ENCODE measurements around the gene WRNIP1. TPM values are rescaled to one million over a fixed set of nuclear protein-coding genes. Genes with fewer than 3 reads are reported as not detected.

Gene WRNIP1
- total RNA-seq = 10 to 100 TPM; 72.3 to 94.7 (median 87.0) TPM

DNA sequence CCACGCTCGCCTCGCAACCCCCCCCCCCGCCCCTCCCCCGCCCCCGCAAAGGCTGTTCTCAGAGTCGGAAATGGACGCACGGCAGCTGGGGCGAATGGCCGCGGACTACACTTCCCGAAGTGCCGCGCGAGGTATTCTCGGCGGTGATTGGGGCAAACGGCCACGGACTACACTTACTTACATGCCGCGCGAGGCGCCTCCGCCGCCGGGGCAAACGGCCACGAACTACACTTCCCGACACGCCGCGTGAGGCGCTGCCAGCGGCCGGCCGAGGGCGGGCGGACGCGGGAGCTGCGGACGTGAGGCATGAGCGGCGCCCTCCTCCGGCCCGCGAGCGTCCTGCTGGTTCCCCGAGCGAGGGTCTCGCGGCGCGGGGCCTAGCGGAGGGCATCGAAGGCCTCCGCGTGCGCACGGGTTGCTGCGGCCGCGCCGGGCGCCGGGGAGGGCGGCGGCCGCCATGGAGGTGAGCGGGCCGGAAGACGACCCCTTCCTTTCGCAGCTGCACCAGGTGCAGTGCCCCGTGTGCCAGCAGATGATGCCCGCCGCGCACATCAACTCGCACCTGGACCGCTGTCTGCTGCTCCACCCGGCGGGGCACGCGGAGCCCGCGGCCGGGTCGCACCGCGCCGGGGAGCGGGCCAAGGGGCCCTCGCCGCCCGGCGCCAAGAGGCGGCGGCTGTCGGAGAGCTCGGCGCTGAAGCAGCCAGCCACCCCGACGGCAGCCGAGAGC lies at the start of gene WRNIP1:
TSS of gene WRNIP1 (plus strand) at position 228 of the 730 bp plus-strand sequence. CDS start at position 458, 230 bp downstream.
- intact Hi-C loops (cut with DNase I; ENCODE audit: low total_unique reads) = no loop called here
- TF ChIP-seq POLR2A (IDR thresholded peaks at IDR 0.05) = no peak
- TF ChIP-seq, protein P1, sequence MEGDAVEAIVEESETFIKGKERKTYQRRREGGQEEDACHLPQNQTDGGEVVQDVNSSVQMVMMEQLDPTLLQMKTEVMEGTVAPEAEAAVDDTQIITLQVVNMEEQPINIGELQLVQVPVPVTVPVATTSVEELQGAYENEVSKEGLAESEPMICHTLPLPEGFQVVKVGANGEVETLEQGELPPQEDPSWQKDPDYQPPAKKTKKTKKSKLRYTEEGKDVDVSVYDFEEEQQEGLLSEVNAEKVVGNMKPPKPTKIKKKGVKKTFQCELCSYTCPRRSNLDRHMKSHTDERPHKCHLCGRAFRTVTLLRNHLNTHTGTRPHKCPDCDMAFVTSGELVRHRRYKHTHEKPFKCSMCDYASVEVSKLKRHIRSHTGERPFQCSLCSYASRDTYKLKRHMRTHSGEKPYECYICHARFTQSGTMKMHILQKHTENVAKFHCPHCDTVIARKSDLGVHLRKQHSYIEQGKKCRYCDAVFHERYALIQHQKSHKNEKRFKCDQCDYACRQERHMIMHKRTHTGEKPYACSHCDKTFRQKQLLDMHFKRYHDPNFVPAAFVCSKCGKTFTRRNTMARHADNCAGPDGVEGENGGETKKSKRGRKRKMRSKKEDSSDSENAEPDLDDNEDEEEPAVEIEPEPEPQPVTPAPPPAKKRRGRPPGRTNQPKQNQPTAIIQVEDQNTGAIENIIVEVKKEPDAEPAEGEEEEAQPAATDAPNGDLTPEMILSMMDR (IDR thresholded peaks at IDR 0.05) = no peak
- DNase-seq (ENCODE audit: low spot score in 2 of 2) = peak; percentile 99 to 100
- peak within 1 kb of the TSS; percentile 83 for H3K4me3 ChIP-seq (ENCODE audit: low read depth, poor library complexity, severe bottlenecking)
- 0 to 1% methylated on average over 18 to 47 of the region's 104 CpGs for WGBS, 2 donors

DNA sequence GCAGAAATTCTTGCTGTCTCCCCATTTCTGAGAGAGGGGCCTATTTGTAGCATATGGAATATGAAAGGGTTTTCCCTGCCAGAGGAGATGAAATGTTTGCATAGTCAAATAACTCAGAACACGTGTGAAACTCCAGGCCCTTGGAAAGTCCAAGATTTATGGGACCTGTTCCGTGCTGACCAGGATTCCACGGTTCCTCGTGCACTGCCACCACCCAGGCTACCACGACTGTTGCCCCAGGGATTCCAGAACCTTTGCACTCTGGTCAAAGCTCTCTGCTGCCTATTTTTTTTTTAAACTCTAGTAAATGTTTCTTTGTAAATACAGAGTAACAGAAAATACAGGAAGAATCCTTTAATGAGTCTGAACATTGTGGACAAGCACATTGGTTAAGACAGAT lies 49.5 kb upstream of the WRNIP1 start:
- TF ChIP-seq, protein P1 (IDR thresholded peaks at IDR 0.05) = no peak
- TF ChIP-seq POLR2A (IDR thresholded peaks at IDR 0.05) = no peak
- no peak overlapping the region for H3K4me3 ChIP-seq (ENCODE audit: low read depth, poor library complexity, severe bottlenecking)
- DNase-seq (ENCODE audit: low spot score in 2 of 2) = no peak
- 61 to 66% methylated on average over 5 of the region's 5 CpGs for WGBS, 2 donors
- intact Hi-C loops (cut with DNase I; ENCODE audit: low total_unique reads) = no loop called here

DNA sequence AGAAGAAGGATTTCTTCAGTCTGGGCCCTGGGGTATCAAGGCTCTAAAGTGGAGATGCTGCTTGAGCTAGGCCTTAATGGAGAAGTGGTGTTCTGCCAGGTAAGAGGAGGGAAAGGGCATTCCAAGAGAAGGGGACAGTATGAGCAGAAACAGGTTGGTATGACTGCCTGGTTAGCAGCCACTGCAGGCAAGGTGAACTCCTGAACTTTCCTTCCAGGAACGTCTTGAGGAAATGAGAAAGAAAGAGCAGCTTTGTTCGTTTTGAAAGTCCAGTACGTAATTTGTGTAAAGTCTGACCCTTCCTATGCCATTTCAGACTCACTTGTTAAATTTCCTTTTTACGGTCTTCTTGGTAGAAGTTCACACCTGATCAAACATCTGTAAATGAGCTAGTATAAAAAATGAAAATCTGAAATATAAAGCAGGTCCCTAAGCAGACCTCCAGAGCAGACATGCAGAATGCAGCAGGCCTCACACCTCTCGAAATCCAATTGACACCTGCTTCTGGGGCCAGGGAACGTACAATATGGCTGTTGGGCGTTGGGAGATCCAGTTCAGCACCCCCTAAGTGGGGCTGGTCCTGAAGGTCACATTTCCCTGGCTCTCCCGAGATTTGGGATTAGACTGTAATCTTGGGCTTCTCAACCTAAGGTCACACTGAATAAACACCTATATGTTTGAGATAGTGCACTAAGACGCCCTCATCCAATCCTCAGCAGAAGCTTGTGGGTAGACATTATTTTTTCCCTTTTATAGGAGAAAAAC lies 48.1 kb upstream of the WRNIP1 start:
- intact Hi-C loops (cut with DNase I; ENCODE audit: low total_unique reads) = no loop called here
- H3K4me3 ChIP-seq (ENCODE audit: low read depth, poor library complexity, severe bottlenecking) = no peak overlapping the region
- DNase-seq (ENCODE audit: low spot score in 2 of 2) = no peak
- WGBS, 2 donors = 87 to 89% methylated on average over 9 of the region's 9 CpGs
- TF ChIP-seq, protein P1 (IDR thresholded peaks at IDR 0.05) = no peak
- TF ChIP-seq POLR2A (IDR thresholded peaks at IDR 0.05) = no peak

DNA sequence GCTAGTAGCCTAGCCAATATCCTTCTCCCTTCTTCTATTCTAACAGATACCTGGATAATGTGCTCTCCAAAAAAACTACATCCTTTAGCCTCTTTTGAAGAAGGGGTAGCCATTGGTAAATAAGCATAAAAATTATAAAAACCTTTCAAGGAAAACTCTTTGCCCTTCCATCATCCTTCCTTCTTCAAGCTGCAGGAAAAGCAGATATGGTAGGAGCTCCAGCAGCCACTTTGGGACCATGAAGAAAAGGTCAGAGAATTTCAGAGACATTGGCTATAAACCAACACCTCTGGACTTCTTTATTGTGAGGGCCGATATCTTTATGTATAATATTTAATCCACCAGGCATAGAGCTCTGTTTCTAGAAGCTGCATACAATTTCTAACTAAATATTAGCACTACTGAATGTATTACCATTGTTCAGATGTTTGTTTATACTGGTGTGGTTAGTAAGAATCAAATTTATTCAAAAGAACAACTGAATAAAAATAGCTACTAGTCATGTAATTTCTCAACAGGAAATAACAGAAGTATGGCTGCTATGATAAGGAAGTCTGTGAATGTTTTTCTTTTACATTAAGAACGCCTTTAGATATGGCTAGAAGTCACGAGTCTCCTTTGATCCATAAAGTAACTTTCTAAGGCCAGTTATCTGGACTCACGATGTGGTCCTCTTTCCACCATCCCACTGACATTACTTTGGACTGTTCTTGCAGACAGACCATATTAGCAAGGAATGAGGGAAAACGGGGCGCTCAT lies 46.7 kb upstream of the WRNIP1 start:
- 68 to 81% methylated on average over 6 of the region's 6 CpGs for WGBS, 2 donors

DNA sequence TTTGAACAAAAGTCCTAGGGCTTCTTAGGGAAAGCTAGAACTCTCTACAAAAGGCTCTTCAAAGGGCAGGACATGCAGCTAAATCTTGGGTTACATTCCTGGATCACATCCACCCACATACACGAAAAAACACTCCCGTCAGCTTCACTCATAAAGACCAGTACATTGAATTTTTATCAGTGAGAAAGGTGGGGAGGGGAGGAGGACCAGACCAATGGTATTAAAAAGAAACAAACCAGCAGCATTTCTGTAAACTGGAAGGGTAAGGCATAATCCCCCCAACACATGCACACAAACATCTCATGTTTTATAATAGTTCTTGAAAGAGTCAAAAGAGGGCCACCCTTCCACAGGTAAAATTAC lies 46.1 kb upstream of the WRNIP1 start:
- DNase-seq (ENCODE audit: low spot score in 2 of 2) = no peak

More for the DNA sequence above, 46.7 kb upstream of the WRNIP1 start:
- DNase-seq (ENCODE audit: low spot score in 2 of 2) = no peak
- TF ChIP-seq POLR2A (IDR thresholded peaks at IDR 0.05) = no peak
- TF ChIP-seq, protein P1 (IDR thresholded peaks at IDR 0.05) = no peak
- intact Hi-C loops (cut with DNase I; ENCODE audit: low total_unique reads) = no loop called here
- H3K4me3 ChIP-seq (ENCODE audit: low read depth, poor library complexity, severe bottlenecking) = no peak overlapping the region

More for the DNA sequence above, 46.1 kb upstream of the WRNIP1 start:
- WGBS, 2 donors = 53 to 60% methylated on average over 2 of the region's 2 CpGs
- H3K4me3 ChIP-seq (ENCODE audit: low read depth, poor library complexity, severe bottlenecking) = no peak overlapping the region
- intact Hi-C loops (cut with DNase I; ENCODE audit: low total_unique reads) = no loop called here
- TF ChIP-seq, protein P1 (IDR thresholded peaks at IDR 0.05) = no peak
- TF ChIP-seq POLR2A (IDR thresholded peaks at IDR 0.05) = no peak
